Calu3 (cell line): ENCODE measurements around the gene ASB10. TPM values are rescaled to one million over a fixed set of nuclear protein-coding genes. Genes with fewer than 3 reads are reported as not detected.

ENCODE experiments used
- BruUV-seq: library from RNA; stranded (reverse); fragments of 400-500 nt; replicated peaks from 2 replicates; lab custom pipeline; 2021; lab: Mats Ljungman, UMichigan
- CTCF ChIA-PET: fragments of 300-600 bp; sonication (Branson Sonifier 250); formaldehyde crosslinking; loops from one replicate; lab custom pipeline; 2022; ENCODE audit warnings: antibody characterized with exemption; lab: Charles Lee
- DNase-seq: peaks from one replicate; pipeline ENCODE4 v3.0.0; 2022
- H3K27ac Mint-ChIP-seq: one replicate; pipeline ENCODE4 v1.8.0; 2022; ENCODE audit warnings: mixed read lengths; ENCODE audit not compliant: unreplicated experiment
- H3K27me3 Mint-ChIP-seq: one replicate; pipeline ENCODE4 v1.8.0; 2022; ENCODE audit warnings: mixed read lengths; ENCODE audit not compliant: unreplicated experiment
- H3K36me3 Mint-ChIP-seq: one replicate; pipeline ENCODE4 v1.8.0; 2022; ENCODE audit warnings: mild to moderate bottlenecking, moderate library complexity, mixed read lengths; ENCODE audit not compliant: insufficient read depth, unreplicated experiment
- H3K4me1 Mint-ChIP-seq: one replicate; pipeline ENCODE4 v1.8.0; 2022; ENCODE audit warnings: mild to moderate bottlenecking, low read depth, mixed read lengths; ENCODE audit not compliant: unreplicated experiment
- H3K4me3 Mint-ChIP-seq: one replicate; pipeline ENCODE4 v1.8.0; 2022; ENCODE audit warnings: mild to moderate bottlenecking, low read depth, moderate library complexity, mixed read lengths; ENCODE audit not compliant: unreplicated experiment
- H3K9me3 Mint-ChIP-seq: one replicate; pipeline ENCODE4 v1.8.0; 2022; ENCODE audit warnings: low read depth, mixed read lengths; ENCODE audit not compliant: unreplicated experiment
- CTCF ChIP-seq: fragments of 200-600 bp; IDR thresholded peaks from one replicate; pipeline ENCODE4 v1.8.0; 2022; ENCODE audit warnings: antibody characterized with exemption; ENCODE audit not compliant: unreplicated experiment
- intact Hi-C: fragments of 100-400 bp; cut with micrococcal nuclease; formaldehyde crosslinking; loops from one replicate; pipeline ENCODE4 v1.10.0; 2022; ENCODE audit not compliant: unreplicated experiment
- total RNA-seq: library from RNA; stranded (reverse); gene quantifications from 2 replicates; pipeline ENCODE4 v1.2.3, GENCODE V29; 2022

ASB10 gene
- total RNA-seq, 1 experiment from 2014 or later, result not detected

DNA sequence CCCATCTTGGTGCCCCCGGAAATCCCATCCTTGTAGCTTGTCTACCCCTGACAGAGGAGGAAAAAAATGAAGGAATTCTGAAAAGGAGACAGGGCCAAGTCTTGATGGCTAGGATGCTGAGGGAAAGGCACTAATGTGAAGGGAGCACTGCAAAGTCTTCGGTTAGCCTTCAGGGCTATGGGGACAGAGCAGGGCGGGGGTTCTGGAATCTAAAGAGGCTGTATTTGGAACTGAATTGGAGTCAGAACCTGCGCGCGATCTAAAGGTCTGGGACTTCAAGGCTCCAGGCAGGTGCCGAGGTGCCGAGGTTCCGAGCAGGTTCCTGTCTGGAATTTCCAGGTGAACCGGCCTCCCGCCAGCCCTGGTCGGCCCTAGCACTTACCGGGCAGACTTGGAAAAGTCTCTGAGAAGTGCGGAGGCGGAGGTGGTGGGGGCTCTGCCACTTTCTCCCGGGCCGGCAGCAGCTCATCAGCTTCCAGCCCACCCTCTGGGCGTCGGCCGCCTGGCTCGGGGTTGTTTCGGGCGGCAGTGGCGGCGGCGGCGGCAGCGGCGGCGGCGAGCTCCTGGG lies 20.3 kb downstream of the ASB10 start:
- no TSS peak for BruUV-seq
- H3K36me3 Mint-ChIP-seq, result no peaks in the 10 kb centered on the region
- CTCF ChIA-PET, result interaction anchor here (0.5 to 1.5 kb wide), 3 partner anchors 17 to 165 kb away, joined by 3 to 6 read pairs (median 6); no protein-coding TSS in a partner anchor
- no peaks in the 10 kb centered on the region for H3K9me3 Mint-ChIP-seq
- TF ChIP-seq CTCF, result no peak
- DNase-seq, result no peak
- H3K27me3 Mint-ChIP-seq, result peaks cover 40% of the 10 kb centered on the region
- H3K4me3 Mint-ChIP-seq, result peak overlapping the region; percentile 60
- peaks cover 11% of the 10 kb centered on the region for H3K4me1 Mint-ChIP-seq
- H3K27ac Mint-ChIP-seq, result no peak overlapping the region
- intact Hi-C loops, result no loop called here

- CTCF ChIA-PET, result no interaction called here
- no TSS peak for BruUV-seq
These were observed 25.3 kb downstream of the ASB10 start for GRCh38 chr7:151161757-151162156.

GRCh38 chr7:151157645-151158329 lies 29.3 kb downstream of the ASB10 start:
- no TSS peak for BruUV-seq
- Mint-ChIP-seq H3K27ac (no peak overlapping the region), H3K4me1 (peaks cover 6% of the 10 kb centered on the region), H3K36me3 (no peaks in the 10 kb centered on the region), H3K4me3 (no peak overlapping the region), H3K9me3 (no peaks in the 10 kb centered on the region), H3K27me3 (peaks cover 16% of the 10 kb centered on the region)
- CTCF ChIA-PET, result interaction anchor here (1.0 to 1.5 kb wide), 2 partner anchors 8 to 34 kb away, joined by 4 to 5 read pairs; no protein-coding TSS in a partner anchor
- intact Hi-C loops, result no loop called here
- no peak for TF ChIP-seq CTCF
- no peak for DNase-seq

More at GRCh38 chr7:151161757-151162156, 25.3 kb downstream of the ASB10 start:
- intact Hi-C loops, result no loop called here
- no peak for TF ChIP-seq CTCF
- Mint-ChIP-seq H3K36me3 (no peaks in the 10 kb centered on the region), H3K27ac (no peak overlapping the region), H3K4me3 (no peak overlapping the region), H3K4me1 (peaks cover 6% of the 10 kb centered on the region), H3K9me3 (no peaks in the 10 kb centered on the region), H3K27me3 (no peaks in the 10 kb centered on the region)
- no peak for DNase-seq

DNA sequence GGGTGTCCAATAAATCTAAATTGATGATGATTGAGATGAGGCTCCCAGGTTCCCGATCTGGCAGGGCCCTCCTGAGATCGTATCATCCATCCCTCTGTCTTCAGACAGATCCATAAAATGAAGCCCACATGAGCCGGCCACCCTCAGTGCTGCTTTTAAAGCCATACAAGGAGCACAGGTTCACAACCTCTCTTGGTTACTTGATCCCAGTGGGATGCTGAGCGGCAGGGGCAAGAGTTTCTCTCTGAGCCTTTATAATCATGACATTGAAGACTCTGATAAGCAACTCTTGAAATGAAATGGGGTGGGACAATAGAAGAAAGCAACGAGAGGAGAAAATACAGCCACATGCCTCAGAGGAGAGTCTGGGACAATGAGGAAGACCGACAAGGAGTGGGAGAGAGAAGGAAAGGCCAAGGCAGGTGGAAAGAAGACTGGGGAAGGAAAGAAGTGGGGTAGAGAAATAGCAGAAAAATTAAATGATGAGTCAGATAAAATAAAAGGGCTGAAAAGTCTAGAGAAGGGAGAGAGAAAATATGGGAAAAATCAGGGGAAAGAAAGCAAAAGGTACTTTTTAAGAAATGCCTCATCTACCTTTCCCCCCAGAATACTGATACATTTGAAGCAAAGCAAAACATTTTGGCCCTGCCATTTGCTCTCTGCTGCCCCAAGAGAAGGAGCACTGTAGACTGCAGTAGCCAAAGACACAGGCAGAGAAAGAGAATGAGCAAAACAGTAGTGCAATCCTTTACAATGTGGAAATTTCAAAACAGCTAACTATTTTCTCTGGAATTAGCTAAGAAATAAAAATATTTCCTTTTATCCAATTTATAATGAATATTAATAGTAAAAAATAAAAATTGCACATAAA lies 34.2 kb downstream of the ASB10 start:
- no peak for DNase-seq
- CTCF ChIA-PET, result no interaction called here
- TF ChIP-seq CTCF, result no peak
- Mint-ChIP-seq H3K9me3 (no peaks in the 10 kb centered on the region), H3K27ac (no peak overlapping the region), H3K27me3 (peaks cover 16% of the 10 kb centered on the region), H3K4me3 (no peak overlapping the region), H3K36me3 (no peaks in the 10 kb centered on the region), H3K4me1 (peaks cover 6% of the 10 kb centered on the region)
- intact Hi-C loops, result no loop called here
- BruUV-seq, result no TSS peak
